Uterus (tissue), 2 donors: ENCODE results near the gene SRGN.

Source experiments
- POLR2A ChIP-seq, 2 donors: fragments of 450-650 bp; IDR thresholded peaks; one replicate each; pipeline ENCODE4 v1.6.1; 2016; ENCODE audit warnings: antibody characterized with exemption in 2 of 2, mild to moderate bottlenecking in 1 of 2, moderate library complexity in 1 of 2
- TF ChIP-seq, protein P1 (sequence below), 4 experiments: fragments of 200-600 bp in 2 of 4; fragments of 450-650 bp in 2 of 4; sonication (generic) in 2 of 4; IDR thresholded peaks; one replicate each; pipeline ENCODE4 v1.5.1; 2016 to 2019; ENCODE audit warnings: antibody characterized with exemption in 4 of 4, mild to moderate bottlenecking in 2 of 4, moderate library complexity in 1 of 4

DNA sequence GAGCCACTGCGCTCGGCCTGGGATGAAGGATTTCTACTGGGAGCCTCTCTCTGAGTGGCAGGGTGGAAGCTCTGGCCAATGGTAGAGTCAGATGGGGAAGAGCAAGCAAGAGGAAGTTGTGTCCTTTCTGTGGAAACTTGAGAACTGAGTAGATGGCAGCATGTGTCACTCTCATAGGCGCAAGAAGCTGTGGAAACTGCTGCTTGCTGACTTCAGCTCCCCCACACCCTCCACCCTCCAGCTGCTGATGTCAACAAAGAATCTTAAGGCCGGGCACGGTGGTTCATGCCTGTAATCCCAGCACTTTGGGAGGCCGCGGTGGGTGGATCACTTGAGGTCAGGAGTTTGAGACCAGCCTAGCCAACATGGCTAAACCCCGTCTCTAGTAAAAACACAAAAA, 39.8 kb upstream of the SRGN start:
- TF ChIP-seq, protein P1, sequence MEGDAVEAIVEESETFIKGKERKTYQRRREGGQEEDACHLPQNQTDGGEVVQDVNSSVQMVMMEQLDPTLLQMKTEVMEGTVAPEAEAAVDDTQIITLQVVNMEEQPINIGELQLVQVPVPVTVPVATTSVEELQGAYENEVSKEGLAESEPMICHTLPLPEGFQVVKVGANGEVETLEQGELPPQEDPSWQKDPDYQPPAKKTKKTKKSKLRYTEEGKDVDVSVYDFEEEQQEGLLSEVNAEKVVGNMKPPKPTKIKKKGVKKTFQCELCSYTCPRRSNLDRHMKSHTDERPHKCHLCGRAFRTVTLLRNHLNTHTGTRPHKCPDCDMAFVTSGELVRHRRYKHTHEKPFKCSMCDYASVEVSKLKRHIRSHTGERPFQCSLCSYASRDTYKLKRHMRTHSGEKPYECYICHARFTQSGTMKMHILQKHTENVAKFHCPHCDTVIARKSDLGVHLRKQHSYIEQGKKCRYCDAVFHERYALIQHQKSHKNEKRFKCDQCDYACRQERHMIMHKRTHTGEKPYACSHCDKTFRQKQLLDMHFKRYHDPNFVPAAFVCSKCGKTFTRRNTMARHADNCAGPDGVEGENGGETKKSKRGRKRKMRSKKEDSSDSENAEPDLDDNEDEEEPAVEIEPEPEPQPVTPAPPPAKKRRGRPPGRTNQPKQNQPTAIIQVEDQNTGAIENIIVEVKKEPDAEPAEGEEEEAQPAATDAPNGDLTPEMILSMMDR (IDR thresholded peaks at IDR 0.05), result no peak
- TF ChIP-seq POLR2A (IDR thresholded peaks at IDR 0.05), result no peak
